Astrocyte of the spinal cord (primary cell): ENCODE measurements around the gene HTRA3.
"Not testable (repeated sequence)": the region's sequence is repeated elsewhere in the genome, so short reads cannot be mapped to it uniquely, and the experiment has no call there.

Experiments
- DNase-seq: peaks from one replicate; pipeline ENCODE4 v3.0.0; 2011; ENCODE audit warnings: low read depth, low spot score
- H3K4me3 ChIP-seq: 2 replicates; pipeline ENCODE4 v1.5.1; 2011; ENCODE audit warnings: low read depth, mild to moderate bottlenecking, low read length, moderate library complexity
- CTCF ChIP-seq: IDR thresholded peaks from 2 replicates; pipeline ENCODE4 v1.5.1; 2012; ENCODE audit warnings: low read depth, mild to moderate bottlenecking, low read length, inconsistent platforms
- in situ Hi-C: cut with HindIII; loops from 2 replicates; pipeline ENCODE4 v1.10.0; 2017; ENCODE audit warnings: low sequenced_read_pairs

HTRA3 gene

GRCh38 chr4:8334786-8335460, 65.4 kb downstream of the HTRA3 start:
- TF ChIP-seq CTCF, result no peak
- H3K4me3 ChIP-seq, result no peak overlapping the region
- DNase-seq, result no peak
- in situ Hi-C loops, result no loop called here

GRCh38 chr4:8335848-8336247, 66.3 kb downstream of the HTRA3 start:
- H3K4me3 ChIP-seq, result no peak overlapping the region
- in situ Hi-C loops, result no loop called here
- TF ChIP-seq CTCF, result no peak
- DNase-seq, result no peak

- H3K4me3 ChIP-seq, result no peak overlapping the region
- in situ Hi-C loops, result no loop called here
- no peak for TF ChIP-seq CTCF
- no peak for DNase-seq
These were observed 67.0 kb downstream of the HTRA3 start for GRCh38 chr4:8336412-8337075.

- in situ Hi-C loops, result no loop called here
- DNase-seq, result no peak
- no peak for TF ChIP-seq CTCF
- no peak overlapping the region for H3K4me3 ChIP-seq
These were observed 68.9 kb downstream of the HTRA3 start for GRCh38 chr4:8338351-8338961.

GRCh38 chr4:8340781-8341241, 71.3 kb downstream of the HTRA3 start:
- TF ChIP-seq CTCF, result no peak
- in situ Hi-C loops, result no loop called here
- no peak overlapping the region for H3K4me3 ChIP-seq
- no peak for DNase-seq

- in situ Hi-C loops, H3K4me3 ChIP-seq, DNase-seq: not testable (repeated sequence)
These were observed 71.7 kb downstream of the HTRA3 start for GRCh38 chr4:8341281-8341680.

- no peak for TF ChIP-seq CTCF
- H3K4me3 ChIP-seq, result no peak overlapping the region
- in situ Hi-C loops, result no loop called here
- no peak for DNase-seq
These were observed 72.1 kb downstream of the HTRA3 start for GRCh38 chr4:8341691-8342090.
